ENCODE data around the gene CASZ1. TPM values are rescaled to one million over a fixed set of nuclear protein-coding genes. Genes with fewer than 3 reads are reported as not detected.

Gene CASZ1
- total and polyA plus RNA-seq, 2 donors (not counting 3 experiments of a cell fraction or from before 2014, with no cell fraction given) = 1.5 to 5.2 TPM

DNA sequence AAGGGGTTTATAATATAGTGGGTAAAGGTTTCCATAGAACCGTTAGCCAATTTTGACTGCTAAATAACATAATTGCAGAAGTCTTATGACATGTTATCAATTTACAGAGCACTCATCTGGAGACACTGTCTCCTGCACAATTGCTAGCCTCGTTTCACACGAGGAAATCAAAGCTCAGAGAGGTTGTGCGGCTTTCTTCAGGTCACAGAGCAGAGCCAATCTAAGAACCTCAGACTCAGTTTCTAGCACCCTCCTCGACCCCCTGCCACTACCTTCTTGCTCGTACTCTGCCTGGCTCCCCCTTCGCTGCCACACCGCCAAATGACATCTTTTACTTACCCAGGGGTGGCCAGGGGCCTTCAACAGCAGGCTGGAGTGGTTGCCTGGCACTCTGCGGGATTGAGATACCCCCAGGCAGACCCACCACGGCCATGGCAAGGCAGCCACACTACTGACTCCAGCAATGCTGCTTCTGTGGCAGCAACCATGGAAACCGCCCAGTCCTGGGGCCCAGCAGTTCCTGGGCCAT lies 16.0 kb upstream of the CASZ1 start:
- peaks cover 11 to 16% of the 10 kb centered on the region in 2 experiments for H3K27me3 ChIP-seq (ENCODE audit: control insufficient read depth in 2 of 2, insufficient read depth in 2 of 2, low read length in 2 of 2)
- H3K9ac ChIP-seq (replicated peaks; ENCODE audit: extremely low read depth, insufficient read depth, low read length) = no peak overlapping the region
- no peaks in the 10 kb centered on the region for H3K9me1 ChIP-seq (replicated peaks; ENCODE audit: control insufficient read depth, extremely low read depth, insufficient read depth, low read length)
- intact Hi-C loops (cut with micrococcal nuclease) = no loop called here
- no peaks in the 10 kb centered on the region for H3K9me3 ChIP-seq (replicated peaks; ENCODE audit: control insufficient read depth, insufficient read depth, low read length)
- H3K4me2 ChIP-seq (ENCODE audit: insufficient read depth, low read length) = no peak overlapping the region
- ChIA-PET CTCF (no interaction called here), POLR2A (no interaction called here)
- FAIRE-seq (no peak), DNase-seq (ENCODE audit: low read depth, low spot score) (no peak)
- TF ChIP-seq, protein P1, sequence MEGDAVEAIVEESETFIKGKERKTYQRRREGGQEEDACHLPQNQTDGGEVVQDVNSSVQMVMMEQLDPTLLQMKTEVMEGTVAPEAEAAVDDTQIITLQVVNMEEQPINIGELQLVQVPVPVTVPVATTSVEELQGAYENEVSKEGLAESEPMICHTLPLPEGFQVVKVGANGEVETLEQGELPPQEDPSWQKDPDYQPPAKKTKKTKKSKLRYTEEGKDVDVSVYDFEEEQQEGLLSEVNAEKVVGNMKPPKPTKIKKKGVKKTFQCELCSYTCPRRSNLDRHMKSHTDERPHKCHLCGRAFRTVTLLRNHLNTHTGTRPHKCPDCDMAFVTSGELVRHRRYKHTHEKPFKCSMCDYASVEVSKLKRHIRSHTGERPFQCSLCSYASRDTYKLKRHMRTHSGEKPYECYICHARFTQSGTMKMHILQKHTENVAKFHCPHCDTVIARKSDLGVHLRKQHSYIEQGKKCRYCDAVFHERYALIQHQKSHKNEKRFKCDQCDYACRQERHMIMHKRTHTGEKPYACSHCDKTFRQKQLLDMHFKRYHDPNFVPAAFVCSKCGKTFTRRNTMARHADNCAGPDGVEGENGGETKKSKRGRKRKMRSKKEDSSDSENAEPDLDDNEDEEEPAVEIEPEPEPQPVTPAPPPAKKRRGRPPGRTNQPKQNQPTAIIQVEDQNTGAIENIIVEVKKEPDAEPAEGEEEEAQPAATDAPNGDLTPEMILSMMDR (IDR thresholded peaks at IDR 0.05; ENCODE audit: extremely low read depth in 1 of 2, insufficient read depth in 1 of 2, low read depth in 1 of 2, low read length in 2 of 2) = no peak
- no peak for TF ChIP-seq POLR2AphosphoS5 (IDR thresholded peaks at IDR 0.05; ENCODE audit: insufficient read depth, low read depth, low read length)
- TF ChIP-seq JUN (IDR thresholded peaks at IDR 0.05; ENCODE audit: borderline replicate concordance, insufficient read depth, insufficient read length, low read depth) = no peak
- TF ChIP-seq GATA2 (IDR thresholded peaks at IDR 0.05; ENCODE audit: insufficient read depth, insufficient read length, low read depth, low read length) = no peak
- TF ChIP-seq POLR2A (IDR thresholded peaks at IDR 0.05; ENCODE audit: low read depth, low read length) = no peak
- no peak for TF ChIP-seq EZH2 (IDR thresholded peaks at IDR 0.05; ENCODE audit: borderline replicate concordance, low read depth, low read length, severe bottlenecking)
- TF ChIP-seq FOS (IDR thresholded peaks at IDR 0.05; ENCODE audit: borderline replicate concordance, insufficient read depth, low read length) = no peak
- TF ChIP-seq MYC (IDR thresholded peaks at IDR 0.05; ENCODE audit: low read depth, low read length) = no peak
- no peak for TF ChIP-seq MAX (IDR thresholded peaks at IDR 0.05; ENCODE audit: insufficient read depth, insufficient read length)
- dilution Hi-C loops (cut with MboI; ENCODE audit: extremely low pct_ligation_motif_present, low sequenced_read_pairs) = no loop called here
- H4K20me1 ChIP-seq (replicated peaks; ENCODE audit: control insufficient read depth, extremely low read depth, insufficient read depth, low read length) = no peaks in the 10 kb centered on the region
- H3K79me2 ChIP-seq (ENCODE audit: control insufficient read depth, insufficient read depth, low read length) = no peaks in the 10 kb centered on the region
- no TSS peak for BruUV-seq (replicated peaks)
- no peak overlapping the region for H3K27ac ChIP-seq (ENCODE audit: insufficient read depth, low read depth, low read length)
- no peak overlapping the region for H3K4me3 ChIP-seq (replicated peaks in 1 of 3; ENCODE audit: insufficient read depth in 1 of 3, low read depth in 1 of 3, low read length in 3 of 3)
- H3K4me1 ChIP-seq (ENCODE audit: control insufficient read depth, extremely low read depth, insufficient read depth, low read length) = no peaks in the 10 kb centered on the region
- H2AFZ ChIP-seq (ENCODE audit: low read depth, low read length) = no peak overlapping the region
- H3K36me3 ChIP-seq (ENCODE audit: control insufficient read depth in 2 of 2, extremely low read depth in 1 of 2, insufficient read depth in 2 of 2, low read length in 2 of 2) = no peaks in the 10 kb centered on the region
